T-helper 22 cell (primary cell): Measurements from ENCODE around the gene MYLK4.
A peak's percentile ranks its signal among the peaks of the same experiment; 100 is the strongest.
"Not testable (repeated sequence)": the region's sequence is repeated elsewhere in the genome, so short reads cannot be mapped to it uniquely, and the experiment has no call there.

ENCODE experiments used
- DNase-seq: peaks from one replicate; pipeline ENCODE4 v3.0.0-alpha.2; 2020; ENCODE audit warnings: low read depth

Gene MYLK4

GRCh38 chr6:2777249-2777648 lies 26.5 kb upstream of the MYLK4 start:
- DNase-seq = no peak

GRCh38 chr6:2775003-2775402 lies 24.3 kb upstream of the MYLK4 start:
- no peak for DNase-seq

- no peak for DNase-seq
Measured at GRCh38 chr6:2773449-2773848, 22.7 kb upstream of the MYLK4 start.

GRCh38 chr6:2772840-2773239 lies 22.1 kb upstream of the MYLK4 start:
- DNase-seq = no peak

GRCh38 chr6:2771079-2771478 lies 20.4 kb upstream of the MYLK4 start:
- DNase-seq = no peak

- DNase-seq = no peak
Measured at GRCh38 chr6:2770171-2770570, 19.4 kb upstream of the MYLK4 start.

GRCh38 chr6:2768696-2769095 lies 18.0 kb upstream of the MYLK4 start:
- no peak for DNase-seq

- DNase-seq = no peak
Measured at GRCh38 chr6:2767657-2768524, 17.2 kb upstream of the MYLK4 start.

GRCh38 chr6:2766767-2767656 lies 16.3 kb upstream of the MYLK4 start:
- no peak for DNase-seq

- peak; percentile 30 for DNase-seq
Measured at GRCh38 chr6:2765896-2766766, 15.4 kb upstream of the MYLK4 start.

- peak; percentile 97 for DNase-seq
Measured at GRCh38 chr6:2765166-2765895, 14.6 kb upstream of the MYLK4 start, which contains the start of gene WRNIP1. WRNIP1 (plus strand) TSS chr6:2765393; CDS start chr6:2765623, 230 bp downstream.

- peak; percentile 58 for DNase-seq
Measured at GRCh38 chr6:2764610-2765165, 14.0 kb upstream of the MYLK4 start.

GRCh38 chr6:2763876-2764540 lies 13.3 kb upstream of the MYLK4 start:
- DNase-seq = no peak

- no peak for DNase-seq
Measured at GRCh38 chr6:2763345-2763841, 12.7 kb upstream of the MYLK4 start.

- not testable (repeated sequence) for DNase-seq
Measured at GRCh38 chr6:2762868-2763267, 12.1 kb upstream of the MYLK4 start.

GRCh38 chr6:2760882-2761842 lies 10.4 kb upstream of the MYLK4 start:
- no peak for DNase-seq

- DNase-seq = no peak
Measured at GRCh38 chr6:2758980-2759379, 8.3 kb upstream of the MYLK4 start.

- DNase-seq = no peak
Measured at GRCh38 chr6:2756687-2757224, 6.0 kb upstream of the MYLK4 start.

- no peak for DNase-seq
Measured at GRCh38 chr6:2756241-2756640, 5.5 kb upstream of the MYLK4 start.
